ENCODE results near the gene REG4.

The REG4 gene

DNA sequence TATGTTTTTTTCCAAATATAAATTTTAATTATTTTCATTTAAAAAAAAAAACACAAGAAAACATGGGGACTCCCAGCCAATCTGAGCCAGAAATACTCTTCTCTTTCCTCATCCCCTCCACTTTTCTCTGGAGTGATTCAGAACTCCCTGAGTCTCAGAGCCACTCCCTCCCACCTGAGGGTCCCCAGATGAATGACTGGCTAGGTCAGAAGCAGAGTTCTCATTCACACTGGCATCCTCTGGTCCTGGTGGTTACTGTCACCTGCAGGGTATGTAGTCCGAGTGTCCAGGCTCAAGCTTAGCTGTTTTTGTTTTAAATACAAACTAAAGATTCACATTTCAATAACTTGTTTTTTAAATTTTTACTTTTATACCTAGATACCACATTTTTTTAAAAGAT lies 48.9 kb downstream of the REG4 start:
- ATAC-seq (replicated peaks) (no peak), DNase-seq (no peak)
- Mint-ChIP-seq H3K4me1 (no peaks in the 10 kb centered on the region), H3K9me3 (no peaks in the 10 kb centered on the region), H3K4me3 (no peak overlapping the region), H3K27ac (no peak overlapping the region), H3K36me3 (no peaks in the 10 kb centered on the region), H3K27me3 (peaks cover 7 to 10% of the 10 kb centered on the region in 2 donors)

DNA sequence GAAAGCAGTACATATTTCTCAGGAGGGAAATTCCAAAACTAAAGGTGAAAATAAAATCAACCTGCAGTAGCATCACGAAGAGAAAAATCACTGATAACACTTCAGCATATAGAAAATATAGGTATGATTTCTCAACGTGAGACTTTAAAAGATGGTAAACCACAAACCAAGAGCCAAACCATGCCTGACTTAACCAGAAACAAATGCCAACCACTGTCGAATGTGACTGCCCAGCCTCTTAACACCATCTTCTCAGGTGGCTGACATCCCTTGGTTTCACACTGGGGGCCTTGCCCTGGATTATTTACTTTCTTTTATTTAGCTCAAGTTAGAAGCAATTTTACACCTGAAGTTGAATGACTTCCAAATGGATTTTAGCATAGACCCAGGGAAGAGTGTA lies 52.7 kb downstream of the REG4 start:
- peaks cover 4 to 8% of the 10 kb centered on the region in 2 donors for H3K27me3 Mint-ChIP-seq
- ATAC-seq (replicated peaks) (no peak), DNase-seq (no peak)

DNA sequence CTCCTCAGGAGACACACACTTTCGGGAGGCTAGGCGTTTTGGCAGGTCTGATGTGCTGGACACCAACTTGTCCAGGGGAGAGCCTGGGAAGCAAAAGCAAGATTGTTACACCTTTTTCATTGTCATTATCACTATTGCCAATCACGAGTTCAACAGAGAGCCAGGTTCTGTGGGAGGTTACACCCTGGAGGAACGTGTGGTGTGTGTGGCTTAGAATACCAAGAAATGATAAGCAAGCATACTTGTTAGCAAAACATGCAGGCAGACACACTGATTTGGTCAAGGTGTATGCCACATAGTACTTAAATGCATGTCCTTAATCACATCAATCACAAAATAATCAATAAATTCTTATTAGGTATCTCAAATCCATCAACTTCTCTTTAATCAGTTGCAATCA lies 58.7 kb downstream of the REG4 start:
- Mint-ChIP-seq H3K9me3 (no peaks in the 10 kb centered on the region), H3K27ac (no peak overlapping the region), H3K27me3 (peaks cover 0 to 8% of the 10 kb centered on the region in 2 donors), H3K4me1 (no peaks in the 10 kb centered on the region), H3K4me3 (no peak overlapping the region), H3K36me3 (no peaks in the 10 kb centered on the region)
- no peak for ATAC-seq (replicated peaks)
- no peak for DNase-seq

More for the DNA sequence above, 52.7 kb downstream of the REG4 start:
- H3K36me3 Mint-ChIP-seq, result no peaks in the 10 kb centered on the region
- no peaks in the 10 kb centered on the region for H3K9me3 Mint-ChIP-seq
- H3K4me3 Mint-ChIP-seq, result no peak overlapping the region
- H3K4me1 Mint-ChIP-seq, result no peaks in the 10 kb centered on the region
- no peak overlapping the region for H3K27ac Mint-ChIP-seq

DNA sequence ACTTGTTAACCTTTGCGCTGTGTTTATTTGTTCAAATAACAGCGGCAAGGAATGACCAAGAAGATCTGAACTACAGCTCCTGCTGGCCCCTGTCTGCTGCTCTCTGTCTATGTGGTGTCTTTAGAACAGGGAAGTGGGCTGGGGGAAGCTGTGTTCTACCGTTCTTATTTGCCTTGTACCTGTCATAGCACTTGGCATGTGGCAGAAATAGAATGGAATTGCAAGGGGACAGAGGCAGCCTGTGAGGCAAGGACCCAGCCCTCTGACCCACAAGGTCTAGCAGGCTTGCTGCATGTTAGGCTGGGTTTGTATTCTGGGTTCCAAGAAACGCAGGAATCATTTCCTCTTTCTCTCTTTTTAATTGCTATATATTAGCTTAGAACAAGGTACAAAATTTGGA lies 63.2 kb downstream of the REG4 start:
- Mint-ChIP-seq H3K4me3 (no peak overlapping the region), H3K27me3 (no peaks in the 10 kb centered on the region), H3K27ac (no peak overlapping the region), H3K9me3 (no peaks in the 10 kb centered on the region), H3K4me1 (peaks cover 4 to 8% of the 10 kb centered on the region in 2 donors), H3K36me3 (no peaks in the 10 kb centered on the region)
- ATAC-seq (replicated peaks), result no peak
- no peak for DNase-seq

DNA sequence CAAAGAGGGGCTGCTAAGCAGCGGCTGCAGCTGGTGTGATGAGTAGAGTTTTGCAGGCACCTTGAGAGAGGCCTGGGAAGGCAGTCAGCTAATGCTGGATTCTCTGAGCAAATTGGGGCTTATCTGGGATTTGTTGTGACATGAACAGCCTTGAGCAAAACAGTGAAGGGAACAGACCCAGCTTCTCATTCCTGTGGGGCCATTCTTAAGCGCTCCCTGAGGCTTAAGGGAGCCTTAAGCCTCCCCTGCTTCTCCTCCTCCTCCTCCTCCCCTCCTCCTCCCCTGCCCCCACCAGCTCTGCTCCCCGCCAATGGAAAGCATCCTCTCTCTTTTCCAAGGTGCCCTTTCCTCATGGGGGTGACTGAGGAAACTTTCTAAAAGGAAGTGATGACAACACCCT lies 63.8 kb downstream of the REG4 start:
- H3K4me1 Mint-ChIP-seq, result peaks cover 4 to 8% of the 10 kb centered on the region in 2 donors

DNA sequence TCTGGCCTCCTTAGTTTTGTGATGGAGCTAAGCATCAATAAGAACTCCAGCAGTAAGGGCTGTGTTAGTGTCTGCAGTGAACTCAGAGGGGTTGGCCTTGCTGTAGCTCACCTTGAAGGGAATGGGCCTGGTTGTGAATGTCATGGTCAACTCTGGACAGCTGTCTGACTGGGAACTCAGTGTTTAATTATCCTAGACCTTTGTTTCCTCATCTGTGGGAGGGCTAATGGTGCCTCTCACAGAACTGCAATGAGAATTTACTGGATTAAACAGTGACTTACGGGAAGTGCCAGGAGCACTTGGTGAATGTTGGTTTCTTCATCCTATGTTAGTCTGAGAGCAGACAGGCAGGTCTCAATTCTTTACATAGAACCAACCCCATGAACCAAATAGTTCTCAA lies 66.2 kb downstream of the REG4 start:
- Mint-ChIP-seq H3K27me3 (no peaks in the 10 kb centered on the region), H3K9me3 (no peaks in the 10 kb centered on the region), H3K4me1 (peaks cover 4 to 8% of the 10 kb centered on the region in 2 donors), H3K4me3 (no peak overlapping the region), H3K36me3 (peaks cover 0 to 2% of the 10 kb centered on the region in 2 donors), H3K27ac (no peak overlapping the region)
- no peak for ATAC-seq (replicated peaks)
- DNase-seq, result no peak

More for the DNA sequence above, 63.8 kb downstream of the REG4 start:
- Mint-ChIP-seq H3K27me3 (no peaks in the 10 kb centered on the region), H3K36me3 (peaks cover 0 to 1% of the 10 kb centered on the region in 2 donors), H3K27ac (no peak overlapping the region), H3K9me3 (no peaks in the 10 kb centered on the region), H3K4me3 (no peak overlapping the region)
- no peak for ATAC-seq (replicated peaks)
- DNase-seq, result no peak

DNA sequence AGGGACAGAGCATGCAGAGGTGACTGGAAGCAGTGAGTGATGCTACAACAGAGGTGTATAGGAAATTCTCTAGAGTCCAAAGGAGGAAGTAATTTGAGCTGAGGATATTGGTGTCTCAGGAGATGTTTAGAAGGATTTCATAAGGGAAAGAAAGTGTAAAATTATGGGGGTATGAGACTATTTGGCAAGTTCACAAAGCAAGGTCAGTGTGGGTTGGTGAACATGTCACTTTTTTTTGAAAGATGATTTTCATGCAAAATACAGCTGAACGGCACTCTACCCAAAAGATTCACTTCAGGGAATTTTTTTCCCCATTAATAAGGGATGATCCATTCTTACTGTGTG lies 66.7 kb downstream of the REG4 start:
- no peak for DNase-seq
- peak in 1 of 2 donors; percentile 2 for ATAC-seq (replicated peaks)
- H3K36me3 Mint-ChIP-seq, result peaks cover 0 to 2% of the 10 kb centered on the region in 2 donors
- H3K27me3 Mint-ChIP-seq, result no peaks in the 10 kb centered on the region
- H3K4me3 Mint-ChIP-seq, result no peak overlapping the region
- peaks cover 4 to 8% of the 10 kb centered on the region in 2 donors for H3K4me1 Mint-ChIP-seq
- H3K9me3 Mint-ChIP-seq, result no peaks in the 10 kb centered on the region
- no peak overlapping the region for H3K27ac Mint-ChIP-seq
